ENCODE results near the gene DNAJC8.

- TF ChIP-seq POLR2AphosphoS5 (IDR thresholded peaks at IDR 0.05; ENCODE audit: low read depth, low read length), result no peak
- TF ChIP-seq POLR2A (IDR thresholded peaks at IDR 0.05; ENCODE audit: low read depth, low read length), result no peak
Measured at GRCh38 chr1:28258628-28259251, 25.9 kb upstream of the DNAJC8 start.

Data from GM12892 (cell line).